SK-N-SH (cell line): ENCODE measurements around the gene ATP6AP1. TPM values are rescaled to one million over a fixed set of nuclear protein-coding genes. Genes with fewer than 3 reads are reported as not detected.
A peak's percentile ranks its signal among the peaks of the same experiment; 100 is the strongest.

Experiments
- CTCF ChIA-PET: fragments of 300-600, 350-600 bp; formaldehyde crosslinking; extraction: SDS; loops from one replicate; lab custom pipeline; 2021; lab: Yijun Ruan, JAX
- POLR2A ChIA-PET: fragments of 350-600 bp; sonication (Branson Sonifier 250); formaldehyde crosslinking; extraction: SDS; loops from one replicate; lab custom pipeline; 2020; ENCODE audit warnings: antibody characterized with exemption, inconsistent platforms; lab: Yijun Ruan, JAX
- DNase-seq: peaks from one replicate; pipeline ENCODE4 v3.0.0; 2012
- H2AFZ ChIP-seq: fragments of 200-600 bp; sonication (generic); 2 replicates; pipeline ENCODE4 v1.8.1; 2016; ENCODE audit warnings: antibody characterized with exemption, mild to moderate bottlenecking, low read depth
- H3F3A ChIP-seq: fragments of 200-600 bp; sonication (generic); replicated peaks from 2 replicates; pipeline ENCODE3; 2016; ENCODE audit warnings: antibody characterized with exemption, mild to moderate bottlenecking; ENCODE audit not compliant: insufficient read depth
- H3K27ac ChIP-seq, 2 experiments: fragments of 200-500 bp in 1 of 2; fragments of 200-600 bp in 1 of 2; sonication (Bioruptor generic) in 1 of 2; sonication (generic), shearing (Covaris generic) in 1 of 2; 2 replicates each; pipeline versions ENCODE4 v1.5.1 to v1.6.1; 2014 to 2016; ENCODE audit warnings: low read depth in 2 of 2, inconsistent platforms in 1 of 2, low read length in 1 of 2, mild to moderate bottlenecking in 1 of 2, mixed read lengths in 1 of 2
- H3K27me3 ChIP-seq: fragments of 200-600 bp; sonication (generic), shearing (Covaris generic); 2 replicates; pipeline ENCODE4 v1.6.1; 2016; ENCODE audit warnings: mixed run types; ENCODE audit not compliant: insufficient read depth
- H3K36me3 ChIP-seq, 2 experiments: fragments of 200-500 bp in 1 of 2; fragments of 200-600 bp in 1 of 2; sonication (Bioruptor generic) in 1 of 2; sonication (generic) in 1 of 2; replicated peaks in 1 of 2; 2 replicates each; pipeline versions ENCODE3 to v1.5.1; 2014 to 2016; ENCODE audit warnings: low read length in 1 of 2, mild to moderate bottlenecking in 1 of 2; ENCODE audit not compliant: insufficient read depth in 2 of 2, control insufficient read depth in 1 of 2
- H3K4me1 ChIP-seq, 2 experiments: fragments of 200-500 bp in 1 of 2; fragments of 200-600 bp in 1 of 2; sonication (Bioruptor generic) in 1 of 2; sonication (generic), shearing (Covaris generic) in 1 of 2; 2 replicates each; pipeline versions ENCODE4 v1.5.1 to v1.6.1; 2014 to 2016; ENCODE audit warnings: low read depth in 1 of 2, low read length in 1 of 2, mixed run types in 1 of 2; ENCODE audit not compliant: insufficient read depth in 2 of 2, control insufficient read depth in 1 of 2
- H3K4me2 ChIP-seq: fragments of 200-600 bp; sonication (generic), shearing (Covaris generic); 2 replicates; pipeline ENCODE4 v1.6.1; 2017; ENCODE audit warnings: mixed run types
- H3K4me3 ChIP-seq, 2 experiments: fragments of 200-500 bp in 1 of 2; fragments of 200-600 bp in 1 of 2; sonication (Bioruptor generic) in 1 of 2; sonication (generic), shearing (Covaris generic) in 1 of 2; 2 replicates each; pipeline versions ENCODE4 v1.5.1 to v1.8.1; 2014 to 2016; ENCODE audit warnings: low read depth in 2 of 2, inconsistent platforms in 1 of 2, low read length in 1 of 2, mild to moderate bottlenecking in 1 of 2, mixed read lengths in 1 of 2, moderate library complexity in 1 of 2
- H3K79me2 ChIP-seq: fragments of 200-600 bp; sonication (generic); 2 replicates; pipeline ENCODE4 v1.8.1; 2017; ENCODE audit warnings: mild to moderate bottlenecking; ENCODE audit not compliant: insufficient read depth
- H3K9ac ChIP-seq: fragments of 200-600 bp; sonication (generic); 2 replicates; pipeline ENCODE4 v1.6.1; 2017; ENCODE audit warnings: mixed run types
- H3K9me2 ChIP-seq: fragments of 200-600 bp; sonication (generic); 2 replicates; pipeline ENCODE4 v1.6.1; 2017; ENCODE audit warnings: mixed run types
- H3K9me3 ChIP-seq: fragments of 200-600 bp; sonication (generic); 2 replicates; pipeline ENCODE4 v1.6.1; 2017; ENCODE audit warnings: mixed run types, mild to moderate bottlenecking, moderate library complexity
- H4K20me1 ChIP-seq: fragments of 200-600 bp; sonication (generic); 2 replicates; pipeline ENCODE4 v1.6.1; 2017; ENCODE audit warnings: mild to moderate bottlenecking, mixed run types; ENCODE audit not compliant: insufficient read depth
- CHD2 ChIP-seq: fragments of 150-350 bp; IDR thresholded peaks from 2 replicates; pipeline ENCODE4 v1.6.1; 2018; ENCODE audit warnings: low read length; ENCODE audit not compliant: partially characterized antibody
- EZH2phosphoT487 ChIP-seq: fragments of 200-600 bp; sonication (generic); IDR thresholded peaks from 2 replicates; pipeline ENCODE4 v1.6.1; 2017; ENCODE audit warnings: low read depth, mixed run types, mild to moderate bottlenecking, antibody characterized with exemption, moderate library complexity, borderline replicate concordance
- FOXJ3 ChIP-seq: sonication (generic); formaldehyde crosslinking; IDR thresholded peaks from 2 replicates; pipeline ENCODE4 v1.5.1; 2020; ENCODE audit warnings: mild to moderate bottlenecking, missing genetic modification reagents
- GATA2 ChIP-seq: sonication (generic); formaldehyde crosslinking; IDR thresholded peaks from 2 replicates; pipeline ENCODE4 v1.5.0; 2020; ENCODE audit warnings: mild to moderate bottlenecking, missing genetic modification reagents
- MEF2A ChIP-seq: IDR thresholded peaks from 2 replicates; pipeline ENCODE4 v1.4.0; 2012; ENCODE audit warnings: low read depth, borderline replicate concordance
- POLR2AphosphoS5 ChIP-seq: IDR thresholded peaks from 2 replicates; pipeline ENCODE4 v1.6.1; 2012; ENCODE audit warnings: low read depth, low read length
- SIN3A ChIP-seq: IDR thresholded peaks from 2 replicates; pipeline ENCODE4 v1.6.1; 2012; ENCODE audit warnings: low read depth, mild to moderate bottlenecking, low read length, moderate library complexity, borderline replicate concordance
- SMC3 ChIP-seq: IDR thresholded peaks from 2 replicates; pipeline ENCODE4 v1.6.1; 2012; ENCODE audit warnings: low read depth, low read length, improper control_type of control experiment
- TAF1 ChIP-seq: IDR thresholded peaks from 2 replicates; pipeline ENCODE4 v1.6.1; 2012; ENCODE audit warnings: low read depth, mild to moderate bottlenecking, low read length, moderate library complexity, borderline replicate concordance
- TCF12 ChIP-seq: IDR thresholded peaks from 2 replicates; pipeline ENCODE4 v1.4.0; 2012
- TEAD4 ChIP-seq: IDR thresholded peaks from 2 replicates; pipeline ENCODE4 v1.4.0; 2012; ENCODE audit warnings: mild to moderate bottlenecking, borderline replicate concordance; ENCODE audit not compliant: insufficient read depth
- WGBS: methylation state at CpG from one replicate; pipeline ENCODE4 v1.1.6; 2017; ENCODE audit warnings: low lambda C conversion rate; 5-methylcytosine and 5-hydroxymethylcytosine counted together
- polyA plus RNA-seq, 3 experiments: library from polyadenylated mRNA; depleted of rRNA; stranded (reverse); fragments of >200 nt; gene quantifications; 2 replicates each; pipeline ENCODE4 v1.2.3, GENCODE V29; 2012
- TF ChIP-seq, protein P1 (sequence below): IDR thresholded peaks from 2 replicates; pipeline ENCODE4 v1.4.0; 2012; ENCODE audit warnings: low read depth
- TF ChIP-seq, protein P2 (sequence below): fragments of 150-350 bp; IDR thresholded peaks from 2 replicates; pipeline ENCODE4 v1.6.1; 2017; ENCODE audit warnings: antibody characterized with exemption, low read length, low read depth, borderline replicate concordance
- TF ChIP-seq, protein P3 (sequence below): IDR thresholded peaks from 2 replicates; pipeline ENCODE4; 2012

Gene ATP6AP1
- polyA plus RNA-seq, 1 of the 3 experiments (the other 2 are of a cell fraction) = 102 TPM

DNA sequence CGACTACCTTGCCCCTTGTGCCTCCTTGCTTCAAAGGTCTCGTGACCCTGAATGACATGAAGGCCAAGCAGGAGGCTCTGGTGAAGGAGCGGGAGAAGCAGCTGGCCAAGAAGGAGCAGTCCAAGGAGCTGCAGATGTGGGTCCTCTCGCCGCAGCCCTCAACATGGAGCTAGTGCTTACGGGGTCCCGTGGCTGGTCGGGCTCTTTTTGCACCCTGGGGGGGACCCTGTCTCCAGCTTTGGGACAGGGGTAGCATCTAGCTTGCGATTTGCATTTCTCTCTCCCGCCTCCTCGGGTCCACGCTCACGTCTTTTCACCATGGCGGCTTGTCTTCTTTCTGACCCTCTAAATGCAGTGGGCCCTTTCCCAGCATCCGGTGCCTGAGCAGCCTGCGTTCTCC is 17.3 kb downstream of the ATP6AP1 start:
- peaks cover 6% of the 10 kb centered on the region; the same call in 1 of the 2 replicates for H4K20me1 ChIP-seq
- ChIA-PET POLR2A (interaction anchor here (0.5 kb wide), 1 partner anchor 67 kb away, joined by 3 read pairs; the partner anchor contains the start of gene EMD), CTCF (interaction anchor here (1.1 kb wide), 1 partner anchor 32 kb away, joined by 3 read pairs; no protein-coding TSS in a partner anchor)
- no peak overlapping the region for H3K9ac ChIP-seq
- no peak overlapping the region for H3K27ac ChIP-seq
- WGBS = 65% methylated on average over 13 of the region's 16 CpGs
- H3K79me2 ChIP-seq = peaks cover 22% of the 10 kb centered on the region
- H2AFZ ChIP-seq = no peak overlapping the region
- no peaks in the 10 kb centered on the region for H3K9me3 ChIP-seq
- TF ChIP-seq TAF1 (no peak), EZH2phosphoT487 (no peak), POLR2AphosphoS5 (no peak), CHD2 (no peak), TCF12 (no peak), SIN3A (no peak), MEF2A (no peak), FOXJ3 (CRISPR knock-in tag) (no peak)
- TF ChIP-seq, protein P1, sequence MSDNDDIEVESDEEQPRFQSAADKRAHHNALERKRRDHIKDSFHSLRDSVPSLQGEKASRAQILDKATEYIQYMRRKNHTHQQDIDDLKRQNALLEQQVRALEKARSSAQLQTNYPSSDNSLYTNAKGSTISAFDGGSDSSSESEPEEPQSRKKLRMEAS = no peak
- TF ChIP-seq, protein P2, sequence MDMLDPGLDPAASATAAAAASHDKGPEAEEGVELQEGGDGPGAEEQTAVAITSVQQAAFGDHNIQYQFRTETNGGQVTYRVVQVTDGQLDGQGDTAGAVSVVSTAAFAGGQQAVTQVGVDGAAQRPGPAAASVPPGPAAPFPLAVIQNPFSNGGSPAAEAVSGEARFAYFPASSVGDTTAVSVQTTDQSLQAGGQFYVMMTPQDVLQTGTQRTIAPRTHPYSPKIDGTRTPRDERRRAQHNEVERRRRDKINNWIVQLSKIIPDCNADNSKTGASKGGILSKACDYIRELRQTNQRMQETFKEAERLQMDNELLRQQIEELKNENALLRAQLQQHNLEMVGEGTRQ = no peak
- H3K27me3 ChIP-seq = peaks cover 23% of the 10 kb centered on the region
- H3K9me2 ChIP-seq = no peaks in the 10 kb centered on the region
- DNase-seq = no peak
- H3K4me2 ChIP-seq = peak overlapping the region; percentile 84; the same call in 1 of the 2 replicates
- peaks cover 4% of the 10 kb centered on the region for H3F3A ChIP-seq
- H3K4me1 ChIP-seq = peaks cover 0 to 14% of the 10 kb centered on the region in 2 experiments; a peak in 1 of 4 replicates
- H3K36me3 ChIP-seq = peaks cover 0 to 14% of the 10 kb centered on the region in 2 experiments
- H3K4me3 ChIP-seq = no peak overlapping the region

DNA sequence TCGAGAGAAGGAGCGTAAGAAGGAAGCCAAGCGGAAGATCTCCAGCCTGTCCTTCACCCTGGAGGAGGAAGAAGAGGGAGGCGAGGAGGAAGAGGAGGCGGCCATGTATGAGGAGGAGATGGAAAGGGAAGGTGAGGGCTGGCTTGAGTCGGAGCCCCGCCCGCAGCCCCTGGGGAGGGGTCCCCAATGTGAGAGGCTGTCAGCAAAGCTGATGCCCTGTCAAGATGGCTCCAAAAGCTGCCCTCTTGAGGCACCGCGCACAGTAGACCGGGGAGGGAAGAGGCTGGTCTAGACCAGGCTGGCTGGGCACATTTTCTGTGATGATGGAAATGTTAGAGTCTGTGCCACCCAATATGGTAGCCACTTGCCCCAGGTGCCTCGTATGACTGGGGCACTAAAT is 18.0 kb downstream of the ATP6AP1 start:
- peaks cover 0 to 10% of the 10 kb centered on the region in 2 experiments for H3K36me3 ChIP-seq
- ChIA-PET CTCF (no interaction called here), POLR2A (interaction anchor here (0.5 kb wide), 1 partner anchor 67 kb away, joined by 3 read pairs; the partner anchor contains the start of gene EMD)
- no peak for DNase-seq
- H3F3A ChIP-seq = peaks cover 4% of the 10 kb centered on the region
- H3K9me3 ChIP-seq = no peaks in the 10 kb centered on the region
- TF ChIP-seq TCF12 = no peak
- TF ChIP-seq SIN3A = no peak
- TF ChIP-seq, protein P3, sequence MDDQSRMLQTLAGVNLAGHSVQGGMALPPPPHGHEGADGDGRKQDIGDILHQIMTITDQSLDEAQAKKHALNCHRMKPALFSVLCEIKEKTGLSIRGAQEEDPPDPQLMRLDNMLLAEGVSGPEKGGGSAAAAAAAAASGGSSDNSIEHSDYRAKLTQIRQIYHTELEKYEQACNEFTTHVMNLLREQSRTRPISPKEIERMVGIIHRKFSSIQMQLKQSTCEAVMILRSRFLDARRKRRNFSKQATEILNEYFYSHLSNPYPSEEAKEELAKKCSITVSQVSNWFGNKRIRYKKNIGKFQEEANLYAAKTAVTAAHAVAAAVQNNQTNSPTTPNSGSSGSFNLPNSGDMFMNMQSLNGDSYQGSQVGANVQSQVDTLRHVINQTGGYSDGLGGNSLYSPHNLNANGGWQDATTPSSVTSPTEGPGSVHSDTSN = no peak
- TF ChIP-seq, protein P1 = no peak
- TF ChIP-seq TEAD4 = no peak
- no peak for TF ChIP-seq GATA2 (CRISPR knock-in tag)
- TF ChIP-seq SMC3 = no peak
- TF ChIP-seq MEF2A = no peak
- no peak for TF ChIP-seq CHD2
- H4K20me1 ChIP-seq = 0 out of 2 replicates have a peak, but pooled peaks cover 5% of the 10 kb centered on the region
- H3K9me2 ChIP-seq = no peaks in the 10 kb centered on the region
- H3K4me2 ChIP-seq = no peak overlapping the region
- no peak overlapping the region for H3K27ac ChIP-seq
- no peak overlapping the region for H3K9ac ChIP-seq
- H2AFZ ChIP-seq = no peak overlapping the region
- WGBS = 68% methylated on average over 12 of the region's 12 CpGs
- H3K4me3 ChIP-seq = no peak overlapping the region
- peaks cover 0 to 14% of the 10 kb centered on the region in 2 experiments; a peak in 1 of 4 replicates for H3K4me1 ChIP-seq
- H3K79me2 ChIP-seq = peaks cover 20% of the 10 kb centered on the region
- peaks cover 23% of the 10 kb centered on the region for H3K27me3 ChIP-seq
